GM19238 (cell line): ENCODE results near the gene PRKN.

ENCODE experiments used
- DNase-seq: peaks from one replicate; pipeline ENCODE4 v3.0.0; 2011; ENCODE audit warnings: low spot score; ENCODE audit not compliant: insufficient read length

PRKN gene

DNA sequence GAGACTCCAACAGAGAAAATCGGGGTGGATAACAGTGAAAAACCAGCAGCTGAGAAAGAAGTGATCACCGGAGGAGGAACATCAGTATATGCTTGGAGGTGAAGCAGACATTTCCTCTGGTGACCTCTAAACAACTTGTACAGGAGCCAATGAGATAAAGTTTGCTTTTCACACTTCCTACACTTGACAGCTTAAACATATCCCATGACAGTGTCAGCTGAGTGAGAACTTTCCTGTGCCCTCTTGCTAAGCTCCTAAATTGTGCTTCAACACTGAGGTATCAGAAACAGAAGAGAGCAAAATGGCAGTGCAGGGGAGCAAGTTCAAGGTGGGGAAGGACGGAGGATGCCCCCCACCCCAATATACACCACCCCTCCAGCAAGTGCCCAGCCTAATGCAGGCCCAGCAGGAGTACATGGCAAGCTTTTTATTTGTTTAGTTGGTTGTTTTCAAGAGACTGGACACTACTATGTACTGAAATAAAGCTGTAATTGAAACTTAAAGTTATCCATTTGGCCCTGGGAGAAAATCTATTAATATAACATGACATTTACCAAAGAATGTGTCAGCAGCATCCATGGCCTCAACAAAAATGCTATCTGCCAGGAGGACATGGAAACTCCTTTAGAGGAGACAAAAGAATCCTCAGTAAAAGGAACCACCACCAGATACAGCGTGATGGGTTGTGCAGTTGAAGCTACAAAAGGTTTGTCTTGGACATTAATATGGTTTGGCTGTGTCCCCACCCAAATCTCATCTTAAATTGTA, 540.2 kb downstream of the PRKN start:
- no peak for DNase-seq

DNA sequence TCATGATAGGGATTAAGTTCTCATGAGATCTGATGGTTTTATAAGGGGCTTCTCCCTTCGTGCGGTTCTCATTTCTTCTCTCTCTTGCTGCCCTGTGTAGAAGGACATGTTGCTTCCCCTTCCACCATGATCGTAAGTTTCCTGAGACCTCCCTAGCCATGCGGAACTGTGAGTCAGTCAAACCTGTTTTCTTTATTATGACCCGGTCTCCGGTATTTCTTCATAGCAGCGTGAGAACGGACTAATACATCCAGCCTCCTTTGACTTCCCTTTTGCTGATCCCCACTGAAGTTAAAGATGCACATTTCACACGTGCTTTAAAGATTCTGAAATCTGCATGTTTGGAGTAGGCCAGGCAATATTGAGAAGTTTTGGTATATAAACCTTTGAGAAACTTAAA, 543.1 kb downstream of the PRKN start:
- no peak for DNase-seq

DNA sequence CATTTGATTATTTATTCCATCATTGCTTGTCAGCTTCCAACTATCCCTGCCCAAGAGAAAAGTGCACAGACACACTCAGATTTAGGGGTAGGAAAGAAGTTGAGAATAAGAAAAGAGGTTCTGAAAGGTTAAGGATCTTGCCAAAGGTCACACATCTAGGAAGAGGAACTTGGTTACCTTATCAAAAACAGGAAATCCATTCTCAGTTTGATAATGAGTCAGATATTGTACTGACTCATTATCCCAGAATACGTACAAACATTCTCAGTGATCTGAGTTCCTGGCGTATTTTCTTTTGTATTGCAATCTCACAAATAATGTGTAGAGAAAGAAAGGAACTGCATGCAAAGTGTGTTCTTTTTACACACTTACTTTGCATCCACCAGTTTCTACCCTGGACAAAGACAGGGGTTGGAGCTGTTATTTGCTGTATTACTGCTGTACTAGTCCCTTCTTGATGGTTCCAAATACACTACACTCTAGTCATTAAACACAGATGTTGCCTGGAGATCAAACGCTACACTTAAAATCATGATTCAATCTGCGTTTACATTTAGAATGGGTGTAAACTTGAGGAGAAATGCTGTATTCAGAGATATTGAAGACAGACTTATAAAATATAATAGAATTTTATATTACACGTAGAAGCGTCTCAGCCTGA, 545.7 kb downstream of the PRKN start:
- DNase-seq, result no peak

DNA sequence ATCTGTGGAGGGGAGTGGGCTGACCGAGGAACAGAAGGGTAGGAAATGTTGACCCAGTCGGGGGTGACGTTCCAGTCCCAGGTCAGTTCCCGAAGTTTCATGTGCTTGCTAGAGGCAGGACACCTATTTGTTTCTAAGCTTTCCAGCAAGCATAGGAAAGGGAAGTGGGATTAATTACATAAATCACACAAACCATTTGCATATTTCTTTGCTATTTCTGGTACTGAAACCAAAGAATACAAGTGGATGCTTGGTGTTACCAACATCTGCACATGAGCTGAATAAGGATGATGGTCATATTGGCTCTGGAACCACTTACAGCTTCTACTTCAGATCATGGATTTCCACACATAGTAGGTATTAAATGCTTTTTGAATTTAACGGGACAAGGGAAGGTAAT, 546.5 kb downstream of the PRKN start:
- DNase-seq, result no peak

DNA sequence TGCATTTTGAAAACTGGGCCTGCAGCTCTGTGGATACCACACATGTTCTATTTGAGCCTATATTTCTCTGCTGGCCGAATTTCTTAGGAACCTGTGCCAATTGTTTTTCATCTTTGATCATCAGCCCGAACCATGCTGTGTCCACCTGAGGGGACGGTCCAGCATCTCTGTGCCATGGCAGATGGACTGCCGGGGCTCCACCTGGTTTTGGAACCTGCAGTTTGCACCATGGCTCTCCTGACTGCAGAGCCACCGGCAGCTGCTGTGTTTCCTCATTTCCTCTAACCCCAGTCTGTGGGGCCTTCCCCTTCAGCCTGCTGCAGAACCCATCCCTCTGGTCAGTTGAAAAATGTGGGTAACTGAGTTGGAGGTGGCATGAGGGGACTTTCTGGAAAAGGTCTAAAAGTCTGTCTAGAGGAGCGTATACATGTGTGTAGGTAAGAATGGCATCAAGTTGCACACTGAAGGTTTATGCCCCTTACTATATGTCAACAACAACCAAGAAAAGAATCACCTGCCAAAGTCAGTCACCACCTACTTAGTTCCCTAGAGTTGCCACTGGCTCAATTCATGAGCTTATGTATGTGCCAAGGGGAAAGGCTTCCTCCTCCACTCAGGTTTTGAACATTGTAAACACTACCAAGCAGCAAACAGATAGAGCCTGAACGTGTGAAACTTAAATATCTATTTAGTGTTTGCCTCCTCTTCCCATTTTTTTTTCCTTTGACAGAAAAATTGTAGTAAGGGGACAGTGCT, 548.2 kb downstream of the PRKN start:
- no peak for DNase-seq

DNA sequence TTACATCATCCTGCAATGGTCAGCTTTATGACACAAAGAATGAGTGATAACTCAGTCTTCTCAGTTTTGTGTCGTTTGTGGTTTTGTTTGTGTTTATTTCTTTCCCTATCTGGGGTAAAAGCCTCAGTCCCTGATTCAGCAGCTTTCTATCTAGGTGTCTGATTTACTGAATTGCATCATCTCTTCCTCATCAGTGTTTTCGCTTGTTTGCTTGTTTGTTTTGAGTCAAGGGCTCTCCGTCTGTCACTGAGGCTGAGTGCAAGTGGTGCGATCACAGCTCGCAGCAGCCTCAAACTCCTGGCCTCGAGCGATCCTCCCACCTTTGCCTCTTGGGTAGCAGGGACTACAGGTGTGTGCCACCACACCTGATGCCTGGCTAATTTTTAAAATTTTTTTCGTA, 548.9 kb downstream of the PRKN start:
- no peak for DNase-seq

DNA sequence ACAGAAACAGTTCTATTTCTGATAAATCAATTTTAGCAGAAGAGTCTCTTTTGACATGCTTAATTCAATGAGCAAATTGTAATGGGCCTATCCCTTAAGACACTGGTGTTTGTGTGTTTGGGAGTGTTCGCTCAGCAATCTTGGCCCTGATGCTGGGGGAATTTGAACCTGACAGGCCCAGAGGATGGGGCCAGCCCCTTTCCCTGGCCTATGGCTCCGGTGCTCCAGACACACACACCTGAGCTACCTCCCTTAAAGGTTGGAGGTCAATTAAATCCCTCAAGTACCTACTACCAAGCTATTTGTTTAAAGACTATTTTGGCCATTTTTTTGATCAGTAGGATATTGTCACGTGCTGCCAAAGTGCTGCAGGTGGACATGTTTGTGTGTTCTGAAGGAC, 549.3 kb downstream of the PRKN start:
- DNase-seq, result no peak

DNA sequence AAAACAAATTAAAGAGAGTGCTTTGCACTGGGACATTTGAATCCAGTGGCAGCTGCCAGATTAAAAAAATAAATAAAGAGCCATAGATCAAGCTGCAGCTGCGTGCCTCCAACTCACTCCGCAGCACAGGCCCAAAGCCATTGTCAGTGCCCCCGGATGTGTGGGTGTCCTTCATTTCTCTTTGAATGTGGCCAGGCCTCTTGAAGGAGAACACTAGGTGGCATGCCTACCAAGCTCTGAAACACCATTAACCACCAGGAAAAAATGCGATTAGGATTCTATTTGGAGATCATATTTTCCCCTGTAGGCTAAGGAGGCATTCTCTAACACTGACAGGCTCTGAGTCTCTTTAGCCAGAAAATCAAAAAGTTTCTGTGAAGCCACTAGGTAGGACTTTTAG, 549.8 kb downstream of the PRKN start:
- no peak for DNase-seq

DNA sequence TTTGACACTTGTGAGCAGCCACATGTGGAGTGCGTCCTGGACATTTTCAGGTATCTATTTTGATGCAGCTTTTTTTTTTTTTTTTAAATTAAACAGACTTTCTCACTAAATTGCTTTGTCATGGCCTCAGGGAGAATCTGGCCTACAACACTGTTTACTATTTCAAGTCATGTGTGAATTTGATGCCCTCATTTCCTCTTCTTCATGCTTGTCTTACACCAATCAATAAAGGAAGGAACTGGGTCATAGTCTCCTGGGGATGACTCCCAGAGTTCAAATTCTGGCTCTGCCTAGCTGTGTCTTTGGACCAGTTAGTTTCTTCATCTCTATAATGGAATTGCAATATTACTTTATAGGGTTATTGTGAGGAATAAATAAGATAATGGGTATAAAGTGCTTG, 554.1 kb downstream of the PRKN start:
- DNase-seq, result no peak

DNA sequence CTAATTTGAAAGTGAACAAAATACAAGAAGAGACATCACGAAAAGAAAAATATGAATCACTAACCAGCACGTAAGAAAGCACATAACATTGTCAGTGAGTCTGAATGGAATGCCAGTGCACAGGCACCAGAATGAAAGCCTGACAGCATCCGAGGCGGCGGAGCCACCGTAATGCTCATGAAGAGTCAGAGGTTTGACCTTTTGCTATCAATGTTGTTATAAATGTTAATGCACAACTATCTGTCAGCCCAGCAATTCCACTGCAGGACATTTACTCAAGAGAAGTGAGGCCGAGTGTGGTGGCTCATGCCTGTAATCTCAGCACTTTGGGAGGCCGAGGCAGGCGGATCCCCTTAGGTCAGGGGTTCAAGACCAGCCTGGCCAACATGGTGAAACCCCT, 562.1 kb downstream of the PRKN start:
- DNase-seq, result no peak

DNA sequence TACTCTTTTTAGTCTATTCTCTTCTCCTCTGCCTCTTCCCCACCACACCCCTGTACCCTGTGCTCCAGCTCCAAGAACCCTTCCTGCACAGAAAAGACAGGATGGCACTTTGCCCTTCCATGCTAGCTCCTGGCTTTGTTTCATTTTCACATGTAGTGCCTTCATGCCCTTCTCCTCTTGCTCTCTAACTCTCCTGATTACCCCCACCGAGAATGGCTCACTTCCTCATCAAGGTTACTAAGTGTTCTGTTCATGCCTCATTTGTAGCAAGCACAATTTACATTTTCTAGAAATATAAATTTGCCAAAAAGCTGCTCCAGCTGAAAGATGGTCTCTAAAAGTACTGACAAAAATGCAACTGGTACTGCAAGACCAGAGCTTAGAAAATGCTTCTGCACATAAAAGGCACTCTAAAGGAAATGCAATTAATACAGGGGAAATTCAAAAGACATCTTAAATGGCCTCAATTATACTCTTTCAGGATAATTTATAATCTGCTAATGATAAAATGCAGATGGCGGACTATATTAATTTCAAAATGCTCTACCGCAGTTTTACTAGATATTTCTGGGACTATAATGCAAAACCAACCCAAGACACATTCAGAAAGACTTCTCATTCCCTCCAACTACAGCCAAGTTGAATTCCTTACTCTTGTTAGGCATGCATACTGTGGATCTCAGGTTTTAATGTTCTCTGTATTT, 570.2 kb downstream of the PRKN start:
- DNase-seq, result no peak

DNA sequence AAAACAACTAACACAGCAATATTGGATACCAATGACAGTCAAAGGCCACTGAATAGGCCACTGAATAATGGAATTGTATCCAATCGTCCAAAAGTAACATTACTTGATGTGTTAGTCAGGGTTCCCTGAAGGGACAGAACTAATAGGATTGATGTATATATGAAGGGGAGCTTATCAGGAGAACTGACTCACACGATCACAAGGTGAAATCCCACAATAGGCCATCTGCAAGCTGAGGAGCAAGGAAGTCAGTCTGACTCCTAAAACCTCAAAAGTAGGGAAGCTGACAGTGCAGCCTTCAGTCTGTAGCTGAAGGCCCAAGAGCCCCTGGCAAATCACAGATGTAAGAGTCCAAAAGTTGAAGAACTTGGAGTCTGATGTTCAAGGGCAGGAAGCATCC, 571.4 kb downstream of the PRKN start:
- no peak for DNase-seq

DNA sequence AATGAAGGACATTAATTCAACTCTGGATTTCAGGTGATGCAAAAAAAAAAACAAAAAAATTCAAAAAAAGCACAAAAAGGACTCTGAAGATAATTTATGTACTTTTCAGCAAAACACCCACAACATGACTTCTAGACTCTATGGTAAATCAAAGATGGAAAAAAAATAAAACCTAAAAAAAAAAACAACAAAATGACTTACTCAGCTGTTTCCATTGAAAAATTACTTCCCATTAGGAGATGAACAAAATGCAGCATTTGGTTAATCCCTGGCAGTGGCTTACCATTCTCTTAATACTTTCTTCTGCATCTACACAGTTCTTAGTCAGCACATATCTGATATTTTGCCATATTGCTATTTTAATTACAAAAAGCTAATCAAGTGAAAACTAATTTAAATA, 572.6 kb downstream of the PRKN start:
- no peak for DNase-seq

DNA sequence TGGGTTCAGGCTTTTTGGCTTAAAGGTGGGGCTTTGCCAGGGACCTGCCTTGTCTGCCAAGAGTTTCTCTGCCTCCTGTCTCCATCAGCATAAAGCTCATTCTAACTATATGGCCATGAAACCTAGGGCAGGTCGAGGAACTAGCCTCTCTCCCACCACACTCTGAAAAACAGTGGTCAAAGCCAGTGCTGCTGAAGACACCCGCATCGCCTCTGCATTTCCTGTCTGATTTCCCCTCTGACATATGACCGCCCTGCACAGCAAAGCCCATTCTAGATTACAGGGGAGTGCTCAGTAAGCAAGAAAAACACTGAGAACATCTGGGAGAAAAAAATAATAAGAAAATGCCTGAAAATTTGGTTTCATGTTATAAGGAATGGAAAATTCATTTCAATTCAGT, 573.6 kb downstream of the PRKN start:
- DNase-seq, result no peak

DNA sequence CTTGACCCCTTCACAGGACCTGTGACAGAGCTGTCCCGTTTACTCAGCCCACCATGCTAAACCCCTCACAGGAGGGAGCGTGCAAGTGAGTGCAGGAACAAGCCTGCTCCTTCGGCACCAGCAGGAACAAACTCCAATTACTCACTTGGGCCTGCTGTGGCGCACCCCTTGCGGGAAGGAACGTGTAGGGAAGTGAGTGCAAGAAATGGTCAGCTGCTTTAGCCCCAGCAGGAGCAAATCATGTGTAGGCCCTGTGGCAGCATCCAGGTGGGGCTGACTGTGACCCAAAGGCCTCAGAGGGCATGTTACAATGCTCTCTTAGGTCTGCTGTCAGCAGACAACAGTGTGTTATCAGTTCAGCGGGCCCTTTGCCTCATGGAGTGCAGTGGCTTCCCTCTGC, 574.4 kb downstream of the PRKN start:
- no peak for DNase-seq

DNA sequence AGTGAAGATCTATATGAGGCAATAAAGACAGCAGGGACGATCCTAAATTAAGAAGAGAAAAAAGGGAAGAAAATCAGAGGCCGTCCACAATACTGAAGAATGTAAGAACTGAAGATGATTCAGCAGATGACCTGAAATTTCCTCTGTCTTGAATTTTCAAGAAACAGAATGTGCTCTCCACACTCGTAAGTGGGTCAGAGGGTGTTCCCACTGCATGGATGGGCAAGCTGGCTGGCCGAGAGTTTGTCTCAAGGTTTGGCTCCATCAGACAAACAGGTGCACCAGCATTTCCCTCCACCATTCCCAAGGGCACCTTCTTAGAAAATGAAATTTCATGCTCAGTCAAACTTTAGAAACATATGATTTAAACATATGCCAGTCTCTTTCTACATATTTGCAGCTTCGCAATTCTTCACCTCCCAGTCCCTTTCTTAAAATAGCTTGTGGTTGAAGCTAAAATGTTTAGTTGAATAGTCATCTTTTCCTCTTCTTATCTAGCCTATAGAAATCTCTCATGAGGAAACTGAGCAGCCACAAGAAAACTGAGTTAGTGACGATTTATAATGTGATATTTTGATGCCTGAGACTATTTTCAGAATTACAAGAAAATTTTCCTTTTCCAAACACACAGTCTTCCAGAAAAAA, 576.4 kb downstream of the PRKN start:
- no peak for DNase-seq

DNA sequence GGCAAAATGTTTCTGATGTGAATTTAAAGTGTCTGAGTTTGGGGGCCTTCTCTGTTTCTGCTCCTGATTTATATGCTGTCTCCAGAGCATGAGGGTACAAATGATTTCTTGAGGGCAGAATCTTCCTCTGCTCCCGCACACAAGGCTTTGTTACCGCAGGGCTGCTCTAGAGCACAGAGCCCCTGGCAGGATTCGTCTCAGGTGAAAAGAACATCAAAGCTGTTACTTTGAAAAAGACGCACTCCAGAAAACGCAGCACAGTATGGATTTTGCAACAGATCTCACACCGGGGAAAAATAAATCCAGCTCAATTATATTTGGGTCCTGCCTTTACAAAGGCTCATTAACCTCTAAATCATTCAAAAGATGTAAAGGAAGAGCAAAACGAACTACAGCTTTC, 577.3 kb downstream of the PRKN start:
- no peak for DNase-seq

DNA sequence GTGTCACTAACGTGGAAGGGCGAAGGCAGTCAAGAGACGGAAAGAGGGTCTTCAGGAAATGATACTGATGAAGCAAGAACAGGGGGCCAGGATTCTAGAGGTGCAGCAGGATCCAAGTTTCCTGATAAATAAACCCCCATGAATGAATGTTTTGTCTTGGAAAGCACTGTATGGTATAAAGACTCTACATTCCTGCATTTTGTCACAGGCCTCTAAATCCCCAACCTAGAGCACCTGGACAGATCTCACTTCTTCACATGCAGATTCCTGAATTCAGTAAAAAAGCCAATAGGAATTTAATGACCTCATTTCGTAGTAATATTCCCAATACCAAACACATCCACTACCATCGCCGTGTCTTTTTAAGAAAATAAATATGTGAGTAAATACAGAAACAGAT, 577.8 kb downstream of the PRKN start:
- DNase-seq, result no peak

DNA sequence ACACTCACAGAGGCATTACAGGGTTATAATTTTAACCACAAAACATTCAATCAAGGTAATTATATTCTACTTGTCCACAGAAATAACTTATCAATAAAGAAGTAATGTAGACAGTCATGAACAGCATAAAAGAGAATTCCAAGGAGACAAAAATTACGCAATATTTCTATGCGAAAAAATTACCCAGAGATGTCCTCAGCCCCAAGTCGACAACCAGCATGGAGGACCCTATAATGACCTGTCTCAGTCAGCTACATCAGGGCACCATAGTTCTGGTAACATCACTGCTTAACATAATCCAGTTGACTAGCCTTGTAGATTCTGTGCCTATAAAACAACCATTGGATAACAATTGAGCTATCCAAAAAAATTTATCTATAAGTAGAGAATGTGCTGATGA, 579.8 kb downstream of the PRKN start:
- no peak for DNase-seq

DNA sequence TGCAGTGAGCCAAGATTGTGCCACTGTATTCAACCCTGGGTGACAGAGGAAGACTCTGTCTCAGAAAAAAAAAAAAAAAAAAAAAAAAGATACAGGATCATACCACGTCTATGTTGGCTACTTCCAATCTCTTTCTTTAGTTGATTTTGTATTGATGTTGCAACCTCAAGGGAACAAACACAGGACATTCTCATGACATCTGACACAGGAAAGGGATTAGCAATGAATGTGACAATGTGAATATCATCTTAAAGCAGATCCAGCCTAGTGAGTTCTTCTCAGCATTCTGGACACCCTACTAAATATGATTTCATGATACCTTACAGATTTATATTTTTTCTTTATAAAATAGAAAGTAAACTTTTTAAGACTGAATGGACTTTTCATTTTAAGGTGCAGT, 580.3 kb downstream of the PRKN start:
- no peak for DNase-seq

DNA sequence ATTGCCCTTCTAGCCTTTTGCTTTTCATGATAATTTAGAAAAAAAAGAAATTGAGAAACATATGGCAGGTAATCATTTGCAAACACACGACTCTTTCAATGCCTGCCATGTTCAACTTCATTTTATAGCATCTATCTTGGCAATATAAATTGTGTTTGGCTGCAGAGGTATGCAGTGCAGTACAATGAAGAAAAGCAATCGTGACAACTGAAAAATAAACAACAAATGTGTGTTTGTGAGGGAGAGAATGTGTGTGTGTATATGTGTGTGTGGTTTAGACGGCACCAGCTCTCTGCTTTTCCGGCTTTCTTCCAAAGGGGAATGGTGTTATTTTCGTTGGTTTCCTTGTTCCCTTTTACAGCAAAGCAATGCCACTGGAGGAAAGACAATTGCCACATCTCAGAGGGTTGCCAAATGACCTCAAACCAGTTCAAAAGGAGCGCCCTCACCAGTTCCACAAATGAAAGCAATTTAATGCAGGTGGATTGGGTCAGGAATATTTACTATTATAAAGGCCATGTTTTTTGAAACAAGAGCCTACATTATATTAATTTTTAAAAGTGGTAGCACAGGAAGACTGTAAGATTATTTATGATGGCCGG, 587.2 kb downstream of the PRKN start:
- no peak for DNase-seq
